Stimulated activated CD4-positive, alpha-beta T cell treated with anti-CD3 and anti-CD28 coated beads, Interleukin-2, amount 100 ng/mL, for 24 hours (primary cell): Measurements from ENCODE around the gene POM121L2.
"Not testable (repeated sequence)": the region's sequence is repeated elsewhere in the genome, so short reads cannot be mapped to it uniquely, and the experiment has no call there.

Source experiments
- DNase-seq, 2 donors: peaks; one replicate each; pipeline ENCODE4 v3.0.0-alpha.2; 2020

The POM121L2 gene

GRCh38 chr6:27293436-27294098 lies 18.5 kb downstream of the POM121L2 start:
- no peak for DNase-seq

DNA sequence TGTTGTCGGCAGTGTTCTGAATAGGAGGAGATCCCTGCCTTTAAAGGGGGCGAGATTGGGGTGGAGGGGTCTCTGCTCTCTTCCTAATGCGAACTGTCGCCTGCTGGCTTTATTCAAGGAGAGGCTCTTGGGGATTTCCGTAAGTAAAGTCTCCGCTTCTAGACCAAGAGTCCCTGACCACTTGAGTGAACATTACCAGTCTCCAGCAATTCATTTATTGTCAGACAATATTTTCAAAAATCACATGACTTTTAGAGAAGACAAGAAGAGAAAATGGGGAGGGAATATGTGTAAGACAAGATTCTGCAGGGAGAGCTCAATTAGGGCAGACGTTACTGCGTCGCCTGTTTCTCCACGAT lies 21.2 kb downstream of the POM121L2 start:
- DNase-seq, result no peak

DNA sequence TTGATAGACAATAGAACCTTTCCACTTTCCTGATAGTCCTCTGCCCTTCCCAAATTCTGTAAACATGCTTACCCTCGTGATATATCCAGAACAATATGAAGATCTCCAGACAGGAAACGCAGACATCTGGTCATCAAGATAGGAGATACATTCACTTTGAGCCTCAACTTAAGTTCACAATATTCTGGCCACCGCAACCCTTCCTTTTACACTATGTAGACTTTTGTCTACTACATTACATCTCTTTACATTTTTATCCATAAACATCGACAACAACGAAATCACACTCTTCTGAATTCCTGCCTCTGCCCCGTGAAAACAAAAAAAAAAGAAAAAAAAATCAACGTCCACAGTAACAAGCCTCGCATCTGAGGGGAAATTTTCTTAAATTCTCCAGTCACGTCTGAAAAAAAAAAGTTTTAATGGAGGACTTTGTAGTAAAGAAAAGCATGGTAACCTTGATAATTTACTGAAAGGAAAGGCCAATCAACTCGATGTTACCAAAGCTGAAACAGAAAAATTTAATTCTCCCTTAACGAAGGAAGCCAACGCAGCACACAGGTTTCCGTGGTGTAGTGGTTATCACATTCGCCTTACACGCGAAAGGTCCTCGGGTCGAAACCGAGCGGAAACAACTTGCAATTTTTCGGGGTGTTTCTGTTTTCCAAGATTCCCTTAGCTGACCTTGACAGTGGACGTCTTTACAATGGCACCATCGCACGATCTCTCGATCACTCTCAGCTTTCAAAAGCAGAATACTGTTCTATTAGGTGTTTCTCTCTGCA lies 21.8 kb downstream of the POM121L2 start:
- DNase-seq, result no peak

DNA sequence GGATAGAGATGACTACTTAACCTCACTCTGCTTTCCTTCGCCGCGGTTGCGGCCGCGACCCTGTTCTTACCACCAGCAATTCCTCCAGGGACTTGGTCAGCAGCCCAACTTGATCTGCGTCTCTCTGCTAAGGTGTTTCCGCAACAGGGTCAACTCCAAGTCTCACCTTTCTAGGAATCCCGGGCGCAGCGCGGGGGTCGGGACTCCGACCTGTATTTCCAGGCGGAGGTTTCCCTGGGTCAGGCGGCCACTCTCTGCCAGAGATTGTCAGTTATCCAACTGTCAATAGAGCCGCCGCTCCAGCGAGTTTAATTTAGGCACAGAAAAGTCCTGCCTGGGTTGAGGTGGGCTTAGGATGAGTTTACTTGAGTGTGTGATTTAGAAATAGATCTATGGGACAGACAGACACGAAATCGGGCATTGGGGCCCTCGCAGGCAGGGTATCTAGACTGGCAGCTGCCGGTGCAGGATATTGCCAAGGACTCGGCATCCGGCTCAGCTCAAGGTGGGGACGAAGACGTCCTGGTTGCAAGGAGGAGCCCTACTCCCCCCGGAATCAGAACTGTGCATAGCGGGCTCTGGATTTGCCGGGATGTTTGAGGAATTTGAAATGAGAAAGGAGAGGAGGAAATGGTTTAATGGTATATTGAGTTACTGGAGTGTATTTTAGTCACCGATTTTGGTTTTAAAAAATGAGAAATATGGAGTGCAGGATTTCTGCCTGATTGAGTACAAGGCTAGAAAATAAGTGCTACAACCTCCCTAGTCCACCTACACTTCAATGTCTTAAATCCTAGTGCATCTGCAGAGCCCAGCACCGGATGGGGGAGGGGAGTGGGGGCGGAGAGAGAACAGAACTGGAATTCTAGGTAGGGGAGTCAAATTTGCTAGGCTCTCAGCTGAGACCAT lies 23.7 kb downstream of the POM121L2 start:
- no peak for DNase-seq

GRCh38 chr6:27287751-27288135 lies 24.3 kb downstream of the POM121L2 start:
- DNase-seq, result no peak

- no peak for DNase-seq
These were observed 25.9 kb downstream of the POM121L2 start for GRCh38 chr6:27286141-27286540.

DNA sequence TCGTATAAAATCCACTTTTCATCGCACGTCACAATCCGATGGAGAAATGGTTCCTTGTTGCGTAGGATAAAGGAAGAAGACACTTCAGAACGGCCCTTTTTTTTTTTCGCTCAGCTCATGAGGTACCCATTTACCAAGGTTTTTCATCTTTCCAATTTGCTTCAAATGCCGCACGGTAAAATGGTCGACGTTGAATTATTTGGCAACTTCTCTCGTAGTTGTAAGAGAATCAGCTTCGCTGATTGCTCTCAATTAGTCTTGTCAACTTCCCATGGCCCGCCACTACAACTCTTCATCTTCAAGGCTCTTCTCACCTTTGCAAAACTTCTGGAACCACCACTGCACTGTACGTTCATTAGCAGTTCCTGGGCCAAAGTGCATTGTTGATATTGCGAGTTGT lies 28.8 kb downstream of the POM121L2 start:
- no peak for DNase-seq

DNA sequence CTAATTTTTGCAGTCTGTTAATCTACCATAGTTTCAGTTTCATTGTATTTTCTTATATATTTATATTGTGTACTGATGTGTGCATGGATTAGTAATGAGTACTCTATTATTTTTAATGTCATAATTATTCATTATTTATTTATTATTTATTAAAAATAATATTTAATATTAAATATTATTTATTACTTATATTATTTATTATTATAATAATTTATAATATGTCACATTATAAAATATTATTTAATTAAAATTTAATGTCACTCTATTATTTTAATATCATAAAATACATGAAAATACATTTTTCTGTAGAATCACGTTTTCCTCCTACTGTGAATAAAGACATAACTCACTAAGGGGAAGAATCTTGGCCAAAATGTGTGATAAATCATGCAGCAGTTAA lies 30.5 kb downstream of the POM121L2 start:
- DNase-seq, result no peak

DNA sequence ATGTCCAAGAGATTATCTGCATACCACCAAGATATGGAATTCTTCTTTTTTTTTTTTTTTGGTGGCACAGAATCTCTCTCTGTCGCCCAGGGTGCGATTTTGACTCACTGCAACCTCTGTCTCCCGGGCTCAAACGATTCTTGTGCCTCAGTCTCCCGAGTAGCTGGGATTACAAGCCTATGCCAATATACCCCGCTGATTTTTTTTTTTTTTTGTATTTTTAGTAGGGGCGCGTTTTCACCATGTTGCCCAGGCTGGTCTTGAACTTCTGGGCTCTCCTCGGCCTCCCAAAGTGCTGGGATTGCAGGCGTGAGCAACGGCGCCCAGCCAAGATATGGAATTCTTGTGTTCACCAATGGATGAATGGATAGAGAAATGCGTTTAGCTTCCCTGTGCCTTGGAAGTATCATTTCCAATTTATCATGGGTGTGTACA lies 31.0 kb downstream of the POM121L2 start:
- DNase-seq, result no peak

- DNase-seq, result no peak
These were observed 31.5 kb downstream of the POM121L2 start for GRCh38 chr6:27280540-27281000.

GRCh38 chr6:27280064-27280539 lies 32.0 kb downstream of the POM121L2 start:
- peak; percentile 32 to 57 for DNase-seq

DNA sequence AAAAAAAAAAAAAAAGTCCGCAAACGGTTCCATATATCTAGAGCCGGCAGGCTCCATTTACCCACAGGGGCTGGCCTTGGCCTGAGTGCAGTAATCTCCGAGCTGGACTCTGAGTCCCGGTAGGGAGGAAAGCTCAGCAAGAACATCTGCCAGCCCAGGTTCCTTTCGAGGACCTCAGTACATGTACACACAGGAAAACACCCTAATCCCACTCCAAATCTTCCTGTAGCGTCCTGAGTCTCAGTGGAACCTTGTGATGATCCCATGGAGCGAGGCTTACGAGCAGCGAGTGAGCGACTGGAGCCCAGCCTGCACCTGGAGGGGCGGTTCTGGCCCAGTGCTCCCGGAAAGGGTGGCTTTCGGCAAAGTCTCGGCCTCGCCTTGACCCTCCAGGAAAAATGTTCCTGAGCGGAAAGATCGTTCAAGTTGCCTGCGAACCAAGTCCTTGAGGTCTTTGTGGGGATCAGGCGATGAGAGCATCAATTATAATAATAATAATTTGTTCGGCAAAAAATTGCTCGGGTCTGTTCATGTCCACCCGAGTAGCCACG lies 32.5 kb downstream of the POM121L2 start:
- no peak for DNase-seq

GRCh38 chr6:27275025-27275956 lies 36.8 kb downstream of the POM121L2 start:
- peak in 1 of 2 donors; percentile 57 for DNase-seq

- DNase-seq, result no peak
These were observed 38.3 kb downstream of the POM121L2 start for GRCh38 chr6:27273783-27274182.

DNA sequence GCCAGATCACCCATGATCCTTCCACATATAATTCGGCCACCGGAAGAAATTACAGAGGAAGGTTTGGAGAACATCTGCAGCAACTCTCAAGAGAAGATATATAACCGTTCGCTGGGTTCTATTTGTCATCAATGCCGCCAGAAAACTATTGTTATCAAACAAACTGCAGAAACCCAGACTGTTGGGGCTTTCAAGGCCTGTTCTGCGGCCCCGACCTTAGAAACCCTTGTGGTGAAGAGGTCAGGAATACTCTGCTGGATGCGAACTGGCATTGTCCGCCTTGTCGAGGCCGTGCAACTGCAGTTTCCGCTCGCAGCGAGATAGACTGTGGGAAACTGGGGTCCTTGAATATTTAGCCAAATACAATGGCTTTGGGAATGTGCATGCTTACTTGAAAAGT lies 43.3 kb downstream of the POM121L2 start:
- DNase-seq, result no peak

- DNase-seq, result no peak
These were observed 44.1 kb downstream of the POM121L2 start for GRCh38 chr6:27267857-27268434.

DNA sequence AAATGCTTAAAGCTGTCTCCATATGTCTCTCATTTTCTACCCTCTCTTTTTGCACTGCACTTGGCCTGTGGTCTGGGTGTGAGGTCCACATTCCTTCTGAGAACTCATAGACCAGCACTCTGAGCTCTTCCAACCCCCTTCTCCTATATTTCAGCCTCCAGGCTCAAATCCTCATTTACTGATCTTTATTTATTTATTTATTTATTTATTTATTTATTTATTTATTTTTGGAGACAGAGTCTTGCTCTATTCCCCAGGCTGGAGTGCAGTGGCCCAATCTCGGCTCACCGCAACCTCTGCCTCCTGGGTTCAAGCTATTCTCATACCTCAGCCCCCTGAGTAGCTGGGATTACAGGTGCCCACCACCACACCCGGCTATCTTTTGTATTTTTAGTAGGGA lies 45.1 kb downstream of the POM121L2 start:
- DNase-seq, result not testable (repeated sequence)

DNA sequence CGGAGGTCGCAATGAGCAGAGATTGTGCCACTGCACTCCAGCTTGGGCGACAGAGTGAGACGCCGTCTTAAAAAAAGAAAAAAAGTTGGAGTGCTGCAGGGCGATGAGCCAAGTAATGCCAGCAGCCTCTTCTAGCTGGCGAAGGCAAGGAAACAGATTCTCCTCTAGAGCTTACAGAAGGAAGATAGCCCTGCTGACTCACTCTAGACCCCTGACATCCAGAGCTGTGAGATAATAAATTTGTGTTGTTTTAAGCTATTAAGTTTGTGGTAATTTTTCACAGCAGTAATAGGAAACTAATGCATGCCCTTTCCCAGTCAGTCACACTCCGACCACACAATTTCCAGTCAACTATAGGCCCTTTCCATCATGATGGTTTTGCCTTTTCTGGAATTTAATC lies 48.2 kb downstream of the POM121L2 start:
- DNase-seq, result no peak

DNA sequence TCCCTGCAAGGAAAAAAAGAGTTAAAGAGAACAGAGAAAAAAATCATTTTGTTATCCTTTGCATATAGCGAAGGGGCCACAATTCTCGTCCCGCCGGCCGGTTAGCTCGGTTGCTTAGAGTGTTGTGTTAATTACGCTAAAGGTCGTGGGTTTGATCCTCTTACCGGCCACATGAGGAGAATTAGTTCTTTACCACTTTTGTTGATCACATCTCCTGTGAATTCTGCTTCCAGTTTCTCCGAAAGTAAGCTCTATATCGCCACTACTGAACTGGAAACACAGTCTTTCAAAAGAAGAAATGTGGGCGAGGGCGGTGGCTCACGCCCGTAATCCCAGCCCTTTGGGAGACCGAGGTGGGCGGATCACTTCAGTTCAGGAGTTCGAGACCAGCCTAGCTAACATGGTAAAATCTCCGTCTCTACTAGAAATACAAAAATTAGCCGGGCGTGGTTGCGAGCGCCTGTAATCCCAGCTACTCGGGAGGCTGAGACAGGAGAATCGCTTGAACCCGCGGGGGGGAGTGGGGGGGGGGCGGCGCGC lies 51.2 kb downstream of the POM121L2 start:
- DNase-seq, result no peak

- no peak for DNase-seq
These were observed 51.7 kb downstream of the POM121L2 start for GRCh38 chr6:27260369-27260768.
